Stimulated activated effector memory CD8-positive, alpha-beta T cell treated with anti-CD3 and anti-CD28 coated beads, Interleukin-12 subunit alpha, Interleukin-12 subunit beta, amount 100 ng/mL, for 72 hours (primary cell): Measurements from ENCODE around the gene C5orf15.
A peak's percentile ranks its signal among the peaks of the same experiment; 100 is the strongest.

Experiments
- ATAC-seq: fragments of 150-1000 bp; cut with Tn5 transposase; 2 replicates; pipeline ENCODE4 v1.10.0; 2021
- DNase-seq, 2 donors: peaks; one replicate each; pipeline ENCODE4 v3.0.0; 2021 to 2022; ENCODE audit warnings: low spot score in 2 of 2
- H3K27ac Mint-ChIP-seq: one replicate; pipeline ENCODE4 v1.8.0; 2022; ENCODE audit warnings: mild to moderate bottlenecking, mixed read lengths
- H3K36me3 Mint-ChIP-seq: one replicate; pipeline ENCODE4 v1.8.0; 2022; ENCODE audit warnings: mild to moderate bottlenecking, mixed read lengths
- H3K4me1 Mint-ChIP-seq: one replicate; pipeline ENCODE4 v1.8.0; 2022; ENCODE audit warnings: mixed read lengths
- H3K4me3 Mint-ChIP-seq: one replicate; pipeline ENCODE4 v1.8.0; 2022; ENCODE audit warnings: mild to moderate bottlenecking, mixed read lengths
- H3K9me3 Mint-ChIP-seq: one replicate; pipeline ENCODE4 v1.8.0; 2022; ENCODE audit warnings: mixed read lengths

C5orf15 gene

DNA sequence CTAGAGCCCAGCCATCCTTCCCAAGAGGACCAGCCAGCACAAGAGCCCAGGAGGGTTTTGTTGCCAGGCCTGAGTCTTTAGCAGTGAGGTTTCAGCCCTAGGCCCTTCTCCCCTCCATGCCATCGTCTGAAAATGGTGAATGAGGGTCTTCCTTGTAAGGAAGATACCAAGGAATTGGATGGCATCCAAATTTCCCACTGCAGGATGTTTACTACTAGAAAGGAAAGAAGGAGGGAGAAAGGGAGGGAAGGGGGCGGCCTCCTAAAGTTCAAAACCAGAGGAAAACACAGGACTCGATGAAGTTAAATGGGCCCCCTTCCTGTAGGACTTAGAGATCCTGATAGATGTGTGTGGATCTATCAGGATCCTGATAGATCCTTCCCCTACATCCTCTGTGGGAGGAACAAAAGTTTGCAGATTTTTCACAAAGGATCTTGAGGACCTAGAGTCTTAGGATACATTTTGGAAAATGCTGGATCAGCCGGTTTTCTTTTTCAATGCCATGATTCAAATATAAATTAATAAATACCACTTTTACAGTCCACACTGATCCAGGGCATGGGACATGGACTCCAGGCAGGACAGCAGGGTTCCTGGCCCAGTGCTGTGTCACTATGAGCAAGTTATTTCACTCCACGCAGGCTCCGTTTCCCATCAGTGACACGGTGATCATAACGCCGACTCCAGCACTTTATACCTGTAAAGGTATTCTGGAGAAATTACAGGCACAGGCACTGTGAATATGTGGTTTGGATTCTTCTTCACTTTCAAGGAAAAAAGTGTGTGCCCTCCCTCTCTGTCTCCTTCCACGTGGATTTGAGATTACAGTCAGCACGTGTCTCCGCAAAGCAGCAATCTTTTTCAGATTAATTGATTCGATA, 40.9 kb downstream of the C5orf15 start:
- DNase-seq (no peak), ATAC-seq (no peak)
- peaks cover 6% of the 10 kb centered on the region for H3K36me3 Mint-ChIP-seq
- H3K4me1 Mint-ChIP-seq, result peaks cover 34% of the 10 kb centered on the region
- no peaks in the 10 kb centered on the region for H3K9me3 Mint-ChIP-seq
- no peak overlapping the region for H3K4me3 Mint-ChIP-seq
- H3K27ac Mint-ChIP-seq, result peak overlapping the region; percentile 18

DNA sequence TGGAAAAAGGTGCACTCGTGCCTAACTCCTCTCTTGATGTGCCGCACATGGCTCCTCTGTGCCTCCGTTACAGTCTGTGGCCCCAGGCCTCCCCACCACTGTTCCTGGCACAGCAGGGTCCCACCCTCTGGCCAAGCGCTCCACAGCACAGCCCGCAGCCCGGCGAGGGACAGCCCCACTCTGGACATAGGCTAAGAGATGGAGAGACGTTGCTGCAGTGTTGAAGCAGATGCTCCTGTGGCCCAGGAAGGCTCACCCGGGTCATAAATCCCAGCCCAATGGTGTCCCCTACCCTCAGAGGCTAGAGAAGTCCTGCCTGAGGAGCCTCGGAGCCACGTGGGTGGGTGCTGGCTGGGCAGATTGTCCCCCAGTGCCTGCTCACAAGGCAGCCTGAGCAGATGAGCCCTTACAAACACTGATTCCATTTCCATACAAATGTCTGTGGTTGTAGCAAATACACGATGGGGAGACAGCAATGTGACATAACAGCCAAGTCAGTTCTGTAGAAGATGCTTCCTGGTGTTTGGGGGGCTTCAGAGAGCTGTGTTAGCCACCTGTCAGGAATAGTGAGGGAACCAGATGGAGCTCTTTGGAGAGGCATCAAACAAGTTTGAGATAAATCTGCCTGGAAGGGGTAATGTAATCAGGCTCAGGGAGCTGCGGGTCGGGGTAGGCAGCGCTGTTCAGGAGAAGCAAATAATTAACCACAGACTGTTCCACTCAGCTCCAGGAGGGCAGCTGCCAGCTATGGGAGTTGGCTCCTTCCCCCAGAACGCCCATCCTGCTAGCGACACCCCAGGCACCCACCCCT, 41.7 kb downstream of the C5orf15 start:
- H3K27ac Mint-ChIP-seq, result peak overlapping the region; percentile 18
- no peak for DNase-seq

DNA sequence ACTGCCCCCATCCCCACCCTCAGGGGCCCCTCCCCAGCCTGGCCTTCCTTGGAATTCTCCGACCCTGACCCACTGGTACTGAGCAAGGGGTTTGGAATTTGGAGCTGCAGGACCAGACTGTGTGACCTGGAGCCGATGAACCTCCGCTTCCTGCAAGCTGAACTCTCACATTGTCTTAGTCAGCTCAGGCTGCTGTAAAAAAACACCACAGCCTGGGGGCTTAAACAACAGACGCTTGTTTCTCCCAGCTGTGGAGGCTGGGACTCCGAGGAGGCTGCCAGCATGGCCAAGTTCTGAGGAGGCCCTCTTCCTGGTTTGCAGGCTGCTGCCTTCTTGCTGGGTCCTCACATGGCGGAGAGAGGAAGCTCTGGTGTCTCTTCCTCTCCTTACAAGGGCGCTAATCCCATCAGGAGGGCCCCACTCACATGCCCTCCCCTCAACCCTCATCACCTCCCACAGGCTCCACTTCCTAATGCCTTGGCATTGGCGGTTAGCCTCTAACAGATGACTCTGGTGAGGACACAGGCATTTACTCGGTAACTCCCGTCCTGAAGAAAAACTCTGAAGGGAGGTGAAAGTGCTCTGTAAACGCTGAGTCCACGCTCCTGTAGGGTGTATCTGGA, 42.4 kb downstream of the C5orf15 start:
- Mint-ChIP-seq H3K4me3 (no peak overlapping the region), H3K36me3 (peaks cover 6% of the 10 kb centered on the region), H3K27ac (no peak overlapping the region), H3K9me3 (no peaks in the 10 kb centered on the region), H3K4me1 (peaks cover 28% of the 10 kb centered on the region)
- DNase-seq (no peak), ATAC-seq (no peak)

More for the DNA sequence above, 41.7 kb downstream of the C5orf15 start:
- no peak for ATAC-seq
- H3K4me3 Mint-ChIP-seq, result no peak overlapping the region
- H3K4me1 Mint-ChIP-seq, result peaks cover 34% of the 10 kb centered on the region
- no peaks in the 10 kb centered on the region for H3K9me3 Mint-ChIP-seq
- peaks cover 6% of the 10 kb centered on the region for H3K36me3 Mint-ChIP-seq

DNA sequence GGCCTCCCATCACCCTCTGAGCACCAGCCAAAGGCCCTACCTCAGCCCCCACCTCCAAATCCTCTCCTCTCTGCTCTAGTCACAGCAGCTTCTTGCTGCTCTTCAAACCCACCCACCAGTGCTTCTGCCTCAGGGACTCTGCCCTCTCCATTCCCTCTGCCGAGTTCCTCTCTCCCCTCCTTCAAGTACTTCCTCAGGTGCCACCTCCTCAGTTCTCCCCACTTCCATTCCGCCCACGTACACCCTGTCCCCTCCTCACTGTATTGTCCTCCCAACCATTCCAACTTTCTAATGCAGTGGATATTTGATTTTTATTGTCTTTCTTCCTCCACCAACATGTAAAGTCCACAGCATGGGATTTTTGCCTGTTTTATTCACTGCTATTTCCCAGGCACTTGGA, 43.2 kb downstream of the C5orf15 start:
- peak overlapping the region; percentile 27 for H3K27ac Mint-ChIP-seq
- no peaks in the 10 kb centered on the region for H3K9me3 Mint-ChIP-seq
- no peak overlapping the region for H3K4me3 Mint-ChIP-seq
- no peak for ATAC-seq
- H3K36me3 Mint-ChIP-seq, result peaks cover 4% of the 10 kb centered on the region
- DNase-seq, result no peak
- peaks cover 21% of the 10 kb centered on the region for H3K4me1 Mint-ChIP-seq

DNA sequence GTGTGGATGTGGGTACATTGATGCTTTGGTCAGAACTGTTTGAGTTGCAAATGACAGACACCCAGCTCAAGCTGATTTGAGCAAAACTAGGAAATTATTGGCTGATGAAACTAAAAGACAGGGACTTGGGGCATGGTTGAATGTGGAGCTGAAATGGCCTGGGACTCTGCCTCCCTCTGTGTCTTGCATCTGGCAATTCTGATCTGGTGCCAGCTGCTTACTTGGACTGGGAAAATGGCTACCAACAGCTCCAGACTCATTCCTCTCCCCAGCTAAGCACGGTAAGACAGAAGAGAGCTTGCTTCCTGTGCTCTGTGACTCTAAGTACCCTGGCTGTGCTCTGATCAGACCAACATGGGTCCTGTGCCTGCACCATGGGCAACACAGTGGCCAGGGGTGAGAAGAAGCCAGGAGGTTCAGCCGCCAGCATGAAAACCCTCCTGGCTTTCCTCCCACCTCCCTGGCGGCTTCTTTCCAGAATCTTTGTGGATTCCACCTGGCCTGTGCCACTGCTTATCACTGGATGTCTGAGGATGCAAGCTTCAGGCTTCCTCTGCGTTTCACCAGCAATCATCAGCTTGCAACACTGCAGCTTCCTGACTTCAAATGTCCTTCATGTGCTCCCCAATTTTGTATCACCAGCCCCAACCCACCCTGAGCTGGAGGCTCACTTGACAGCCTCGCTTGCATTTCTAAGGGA, 44.1 kb downstream of the C5orf15 start:
- ATAC-seq (peak; percentile 35), DNase-seq (no peak)
- Mint-ChIP-seq H3K27ac (peak overlapping the region; percentile 27), H3K9me3 (no peaks in the 10 kb centered on the region), H3K4me3 (no peak overlapping the region), H3K4me1 (peaks cover 12% of the 10 kb centered on the region), H3K36me3 (no peaks in the 10 kb centered on the region)

DNA sequence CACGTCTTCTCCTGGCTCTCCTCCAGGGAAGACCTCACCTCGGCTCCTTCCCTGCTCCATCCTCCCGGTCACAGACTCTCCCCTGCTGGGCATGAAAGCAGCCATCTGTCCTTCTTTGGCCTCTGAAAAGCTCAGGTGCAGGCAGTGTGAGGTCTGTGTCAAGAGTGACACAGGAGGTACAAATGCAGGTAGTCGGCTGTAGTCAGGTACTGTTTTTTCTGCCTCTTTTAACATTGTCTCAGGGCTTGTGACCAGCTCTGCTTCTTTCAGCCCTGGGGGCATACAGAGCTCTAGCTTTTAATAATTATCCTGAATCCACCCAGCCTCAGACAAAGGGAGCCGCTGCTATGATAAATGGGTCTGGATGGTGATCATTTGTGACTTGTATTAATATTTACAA, 46.4 kb downstream of the C5orf15 start:
- Mint-ChIP-seq H3K27ac (no peak overlapping the region), H3K9me3 (no peaks in the 10 kb centered on the region), H3K4me1 (peaks cover 10% of the 10 kb centered on the region), H3K4me3 (no peak overlapping the region), H3K36me3 (no peaks in the 10 kb centered on the region)
- DNase-seq (no peak), ATAC-seq (no peak)

DNA sequence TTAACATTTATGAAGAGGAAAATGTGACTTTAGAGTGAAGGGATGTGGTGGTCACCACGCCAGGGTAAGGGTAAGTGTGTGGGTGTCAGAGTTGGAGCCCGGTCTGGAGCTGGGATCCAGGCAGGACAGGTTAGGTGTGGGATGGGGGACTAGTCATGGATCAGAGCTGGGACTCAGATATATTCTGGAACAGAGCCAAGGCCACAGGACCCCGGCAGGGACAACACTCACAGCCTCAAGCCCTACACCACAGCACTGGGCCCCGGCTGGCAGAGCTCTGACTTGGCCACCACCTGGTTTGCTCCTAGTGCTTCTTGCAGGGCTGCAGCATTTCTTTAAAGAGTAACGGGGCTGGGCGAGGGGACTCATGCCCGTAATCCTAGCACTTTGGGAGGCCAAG, 47.4 kb downstream of the C5orf15 start:
- DNase-seq (no peak), ATAC-seq (no peak)
- Mint-ChIP-seq H3K4me3 (no peak overlapping the region), H3K36me3 (no peaks in the 10 kb centered on the region), H3K9me3 (no peaks in the 10 kb centered on the region), H3K27ac (no peak overlapping the region), H3K4me1 (peaks cover 10% of the 10 kb centered on the region)

DNA sequence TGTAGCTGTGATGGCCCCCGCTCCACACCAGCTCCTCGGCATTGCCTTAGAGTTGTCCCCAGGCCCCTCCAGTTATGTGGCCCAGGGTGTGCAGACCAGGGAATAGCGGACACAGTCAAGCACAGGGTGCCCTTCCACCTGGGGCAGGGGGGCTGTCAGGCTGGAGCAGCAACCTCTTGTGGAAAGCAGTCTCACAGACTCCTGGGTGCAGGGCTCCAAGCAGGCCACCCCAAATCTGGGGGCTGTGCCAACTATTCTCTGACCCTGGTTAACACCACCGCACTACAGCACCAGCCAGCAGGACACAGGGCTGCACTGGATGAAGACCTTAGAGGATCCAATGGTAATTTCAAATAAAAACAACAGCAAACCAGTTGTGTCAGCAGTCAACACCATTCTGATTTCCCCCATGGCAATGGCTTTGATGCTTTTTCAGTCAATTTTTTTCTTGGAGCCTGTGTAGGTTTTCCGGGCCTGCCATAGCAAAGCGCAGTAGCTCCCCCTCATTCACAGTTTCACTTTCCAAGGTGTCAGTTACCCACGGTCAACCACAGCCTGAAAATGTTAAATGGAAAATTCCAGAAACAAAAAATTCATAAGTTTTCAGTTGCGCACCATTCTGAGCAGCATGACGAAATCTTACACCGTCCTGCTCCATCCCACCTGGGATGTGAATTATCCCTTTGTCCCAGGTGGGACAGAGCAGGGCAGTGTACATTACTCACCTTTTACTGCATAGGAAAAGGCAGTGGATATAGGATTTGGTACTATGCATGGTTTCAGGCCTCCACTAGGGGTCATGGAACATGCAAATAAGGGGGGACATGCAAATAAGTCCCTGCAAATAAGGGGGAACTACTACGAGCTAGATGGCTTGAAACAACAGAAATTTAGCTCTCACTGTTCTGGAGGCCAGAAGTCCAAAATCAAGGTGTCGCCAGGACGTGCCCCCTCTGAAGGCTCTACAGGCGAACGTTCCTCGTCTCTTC, 49.0 kb downstream of the C5orf15 start:
- Mint-ChIP-seq H3K4me1 (no peaks in the 10 kb centered on the region), H3K27ac (no peak overlapping the region), H3K36me3 (no peaks in the 10 kb centered on the region), H3K4me3 (no peak overlapping the region), H3K9me3 (no peaks in the 10 kb centered on the region)
- ATAC-seq (no peak), DNase-seq (no peak)

DNA sequence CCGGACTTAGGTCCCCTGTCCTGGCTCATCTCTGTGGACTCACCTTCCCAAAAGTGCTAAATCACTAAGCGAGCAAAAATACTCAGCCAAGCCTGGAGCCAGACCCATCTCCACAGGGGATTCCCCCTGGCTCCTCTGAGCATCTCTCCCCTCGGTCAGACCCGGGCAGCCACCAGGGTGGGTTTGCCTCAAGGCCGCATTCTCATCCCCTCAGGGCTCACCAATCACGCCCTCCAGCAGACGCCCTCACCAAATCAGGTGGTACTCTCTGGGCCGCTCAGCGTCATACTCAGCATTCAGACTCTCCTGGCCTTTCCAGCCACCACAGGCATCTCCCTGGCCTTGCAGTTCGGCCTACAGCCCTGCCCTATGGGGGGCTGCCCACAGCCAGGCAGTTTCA, 49.7 kb downstream of the C5orf15 start:
- H3K9me3 Mint-ChIP-seq, result no peaks in the 10 kb centered on the region
- no peak overlapping the region for H3K27ac Mint-ChIP-seq
- no peak overlapping the region for H3K4me3 Mint-ChIP-seq
- no peak for DNase-seq
- no peaks in the 10 kb centered on the region for H3K36me3 Mint-ChIP-seq
- H3K4me1 Mint-ChIP-seq, result no peaks in the 10 kb centered on the region
- no peak for ATAC-seq

DNA sequence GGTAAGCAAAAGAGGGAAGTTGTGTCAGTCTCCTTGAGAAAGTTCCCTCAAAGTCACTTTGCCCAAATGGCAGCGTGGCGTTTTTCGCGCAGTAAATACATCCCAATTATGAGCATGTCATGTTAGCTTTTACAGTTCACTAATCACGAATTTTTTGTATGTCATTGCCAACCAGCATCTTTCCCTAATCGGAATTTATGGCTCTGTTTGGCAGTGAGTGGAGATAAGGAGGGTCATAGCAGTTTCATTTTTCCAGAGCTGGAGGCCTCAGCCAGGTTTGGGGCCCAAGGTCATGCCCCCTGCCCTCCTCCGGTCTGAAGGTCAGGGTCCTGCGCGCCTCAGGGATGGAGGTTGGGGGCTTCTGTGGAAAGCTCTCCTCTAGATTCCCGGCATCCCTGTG, 50.1 kb downstream of the C5orf15 start:
- Mint-ChIP-seq H3K4me1 (no peaks in the 10 kb centered on the region), H3K27ac (no peak overlapping the region), H3K9me3 (no peaks in the 10 kb centered on the region), H3K36me3 (no peaks in the 10 kb centered on the region), H3K4me3 (no peak overlapping the region)
- ATAC-seq (no peak), DNase-seq (no peak)

DNA sequence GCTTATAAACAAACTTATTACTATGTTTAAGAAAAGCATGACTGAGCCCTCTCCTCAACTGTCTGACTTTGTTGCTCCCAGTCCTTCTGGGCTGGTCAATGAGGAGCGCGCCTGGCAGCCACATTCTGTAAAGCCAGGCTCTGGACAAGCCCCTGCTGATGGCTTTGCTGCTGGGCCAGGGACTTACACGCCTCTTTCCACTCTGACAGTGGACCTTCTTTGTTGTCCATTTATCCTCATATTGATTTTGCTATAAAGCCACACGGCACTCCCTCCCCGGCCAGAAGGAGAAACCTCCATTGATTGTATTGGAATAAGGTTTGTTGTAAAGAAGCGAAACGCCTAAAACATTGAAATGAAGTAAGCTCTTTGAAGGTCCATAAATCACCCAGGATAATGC, 50.6 kb downstream of the C5orf15 start:
- no peak for DNase-seq
- Mint-ChIP-seq H3K27ac (no peak overlapping the region), H3K4me1 (no peaks in the 10 kb centered on the region), H3K4me3 (no peak overlapping the region), H3K9me3 (no peaks in the 10 kb centered on the region), H3K36me3 (no peaks in the 10 kb centered on the region)
- no peak for ATAC-seq

DNA sequence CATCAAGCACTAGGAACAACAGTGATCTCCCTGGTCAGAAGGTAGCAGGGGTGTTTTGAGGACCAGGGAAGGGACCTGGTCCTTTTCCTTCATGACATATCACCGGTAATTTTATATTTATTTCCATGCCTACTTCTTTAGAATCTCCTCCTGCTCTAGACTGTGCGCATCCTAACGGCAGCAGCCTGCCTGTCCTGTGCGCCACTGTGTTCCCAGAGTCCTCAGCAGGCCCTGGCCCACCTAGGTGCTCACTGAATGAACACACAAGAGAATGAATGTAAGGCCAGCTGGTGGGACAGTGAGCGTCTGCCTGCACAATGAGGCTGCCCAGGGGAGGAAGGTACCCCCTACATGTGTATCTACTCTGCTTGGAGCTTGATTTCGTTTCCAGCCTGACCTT, 51.5 kb downstream of the C5orf15 start:
- ATAC-seq, result no peak
- DNase-seq, result no peak
- Mint-ChIP-seq H3K4me3 (no peak overlapping the region), H3K9me3 (no peaks in the 10 kb centered on the region), H3K36me3 (no peaks in the 10 kb centered on the region), H3K27ac (no peak overlapping the region), H3K4me1 (no peaks in the 10 kb centered on the region)

DNA sequence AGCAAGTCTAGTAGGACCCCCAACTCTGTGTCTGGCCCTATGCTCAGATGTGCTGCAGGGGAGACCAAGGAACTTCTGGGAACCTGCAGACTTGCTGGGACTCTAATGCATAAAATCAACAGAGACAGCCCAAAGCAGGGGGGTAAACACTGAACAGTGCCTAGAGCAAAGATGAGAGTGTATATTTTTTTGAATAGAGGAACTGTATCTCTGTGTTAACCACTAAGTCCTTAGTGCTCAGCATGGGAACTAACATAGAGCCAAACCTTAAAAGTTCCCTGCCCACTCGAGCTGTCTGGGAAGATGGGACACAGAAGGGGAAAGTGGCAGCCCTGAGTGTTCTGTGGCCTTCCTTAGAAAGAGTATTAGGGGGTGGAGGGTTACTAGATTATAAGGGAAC, 51.9 kb downstream of the C5orf15 start:
- H3K4me1 Mint-ChIP-seq, result no peaks in the 10 kb centered on the region
- ATAC-seq, result peak; percentile 12
- H3K9me3 Mint-ChIP-seq, result no peaks in the 10 kb centered on the region
- no peak overlapping the region for H3K27ac Mint-ChIP-seq
- no peak overlapping the region for H3K4me3 Mint-ChIP-seq
- DNase-seq, result no peak
- no peaks in the 10 kb centered on the region for H3K36me3 Mint-ChIP-seq

DNA sequence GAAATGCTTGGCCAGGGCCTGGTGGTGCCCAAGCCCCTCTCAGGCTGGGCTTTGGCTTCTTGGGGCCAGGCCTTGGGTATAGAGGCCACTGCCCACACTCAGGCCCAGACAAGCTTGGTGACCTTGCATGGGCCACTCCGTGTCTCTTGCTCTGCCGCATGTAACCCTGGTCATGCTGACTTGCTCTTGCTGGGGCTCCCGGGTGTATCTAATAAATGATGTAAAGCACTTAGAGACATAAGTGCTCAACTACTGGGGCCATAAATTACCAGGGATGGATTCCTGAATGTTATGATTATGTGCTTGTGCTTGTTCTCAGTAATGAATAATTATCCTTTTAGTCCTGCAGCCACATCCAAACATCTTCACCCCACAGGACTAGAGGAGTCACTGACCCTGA, 54.0 kb downstream of the C5orf15 start:
- ATAC-seq, result no peak
- DNase-seq, result no peak
- Mint-ChIP-seq H3K9me3 (no peaks in the 10 kb centered on the region), H3K36me3 (no peaks in the 10 kb centered on the region), H3K4me3 (no peak overlapping the region), H3K27ac (no peak overlapping the region), H3K4me1 (no peaks in the 10 kb centered on the region)
